Muscle of arm (tissue), 14 donors: ENCODE measurements around the gene POTEB2. TPM values are rescaled to one million over a fixed set of nuclear protein-coding genes. Genes with fewer than 3 reads are reported as not detected.
"Not testable (repeated sequence)": the region's sequence is repeated elsewhere in the genome, so short reads cannot be mapped to it uniquely, and the experiment has no call there.

Experiments used
- DNase-seq: peaks from one replicate; pipeline ENCODE4 v3.0.0-alpha.2; 2013
- long read RNA-seq, 11 donors: transcript quantifications; one replicate each; lab custom pipeline, GENCODE V29; 2026
- polyA plus RNA-seq, 12 donors: library from polyadenylated mRNA; unstranded; fragments of 120-200 nt; gene quantifications; one replicate each; pipeline ENCODE4 v1.2.1, GENCODE V29; 2013; ENCODE audit not compliant: insufficient read length in 12 of 12

Gene POTEB2
- polyA plus RNA-seq, result not detected
- long read RNA-seq, donor 1, result 0 reads
- long read RNA-seq, donor 2, result 0 reads
- long read RNA-seq, donor 3, result 0 reads
- long read RNA-seq, donor 4, result 0 reads
- long read RNA-seq, donor 5, result 0 reads
- long read RNA-seq, donor 6, result 0 reads
- long read RNA-seq, donor 7, result 0 reads
- long read RNA-seq, donor 8, result 0 reads
- long read RNA-seq, donor 9, result 0 reads
- long read RNA-seq, donor 10, result 0 reads
- long read RNA-seq, donor 11, result 0 reads

- DNase-seq, result not testable (repeated sequence)
These were observed at the start of gene POTEB2 for GRCh38 chr15:20866214-20866613. POTEB2 (minus strand) TSS chr15:20866314; CDS start chr15:20866281, 33 bp downstream.

- DNase-seq, result not testable (repeated sequence)
These were observed 13.8 kb upstream of the POTEB2 start for GRCh38 chr15:20879916-20880315.

GRCh38 chr15:20878464-20878863 is 12.3 kb upstream of the POTEB2 start:
- not testable (repeated sequence) for DNase-seq

- DNase-seq, result not testable (repeated sequence)
These were observed 11.7 kb upstream of the POTEB2 start for GRCh38 chr15:20877819-20878218.
